ENCODE measurements around the gene FGD3.

The FGD3 gene

DNA sequence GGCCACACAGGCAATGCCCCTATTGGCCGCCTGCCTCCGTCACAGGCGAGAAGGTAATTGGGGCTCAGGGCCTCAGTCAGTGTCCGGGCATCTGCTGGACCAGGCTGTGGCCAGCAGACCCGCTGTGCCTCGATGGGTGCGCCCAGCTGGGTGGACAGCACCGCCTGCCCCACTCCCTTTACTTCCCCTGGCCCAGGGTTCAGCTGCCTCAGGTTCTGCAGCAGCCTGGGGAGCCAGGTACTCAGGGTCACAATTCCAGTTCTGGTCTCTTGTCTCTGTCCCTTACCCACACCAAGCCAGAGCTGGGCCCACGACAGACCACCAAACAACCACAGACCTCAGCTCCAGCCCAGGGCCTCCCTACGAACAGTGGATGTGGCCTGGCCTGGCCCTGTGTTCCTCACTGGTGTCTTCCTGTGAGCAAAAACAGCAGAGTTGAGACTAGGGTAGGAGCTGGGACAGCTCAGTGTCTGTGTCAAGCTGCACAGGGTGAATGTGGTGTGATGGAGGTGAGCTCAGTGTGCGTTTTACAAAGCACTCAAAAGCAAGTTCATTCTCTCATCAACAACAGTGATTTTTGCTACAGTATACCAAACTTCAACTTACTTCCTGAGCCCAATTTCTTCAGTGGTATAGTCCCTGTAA, 77.8 kb downstream of the FGD3 start:
- H3K4me1 ChIP-seq, result no peaks in the 10 kb centered on the region
- DNase-seq, result no peak
- intact Hi-C loops (cut with DNase I; ENCODE audit: low total_unique reads), result no loop called here
- H3K36me3 ChIP-seq, result no peaks in the 10 kb centered on the region
- no peaks in the 10 kb centered on the region for H3K27me3 ChIP-seq
- TF ChIP-seq, protein P1, sequence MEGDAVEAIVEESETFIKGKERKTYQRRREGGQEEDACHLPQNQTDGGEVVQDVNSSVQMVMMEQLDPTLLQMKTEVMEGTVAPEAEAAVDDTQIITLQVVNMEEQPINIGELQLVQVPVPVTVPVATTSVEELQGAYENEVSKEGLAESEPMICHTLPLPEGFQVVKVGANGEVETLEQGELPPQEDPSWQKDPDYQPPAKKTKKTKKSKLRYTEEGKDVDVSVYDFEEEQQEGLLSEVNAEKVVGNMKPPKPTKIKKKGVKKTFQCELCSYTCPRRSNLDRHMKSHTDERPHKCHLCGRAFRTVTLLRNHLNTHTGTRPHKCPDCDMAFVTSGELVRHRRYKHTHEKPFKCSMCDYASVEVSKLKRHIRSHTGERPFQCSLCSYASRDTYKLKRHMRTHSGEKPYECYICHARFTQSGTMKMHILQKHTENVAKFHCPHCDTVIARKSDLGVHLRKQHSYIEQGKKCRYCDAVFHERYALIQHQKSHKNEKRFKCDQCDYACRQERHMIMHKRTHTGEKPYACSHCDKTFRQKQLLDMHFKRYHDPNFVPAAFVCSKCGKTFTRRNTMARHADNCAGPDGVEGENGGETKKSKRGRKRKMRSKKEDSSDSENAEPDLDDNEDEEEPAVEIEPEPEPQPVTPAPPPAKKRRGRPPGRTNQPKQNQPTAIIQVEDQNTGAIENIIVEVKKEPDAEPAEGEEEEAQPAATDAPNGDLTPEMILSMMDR (IDR thresholded peaks at IDR 0.05), result no peak
- H3K9me3 ChIP-seq, result no peaks in the 10 kb centered on the region
- no peak overlapping the region for H3K4me3 ChIP-seq
- no peak overlapping the region for H3K27ac ChIP-seq

DNA sequence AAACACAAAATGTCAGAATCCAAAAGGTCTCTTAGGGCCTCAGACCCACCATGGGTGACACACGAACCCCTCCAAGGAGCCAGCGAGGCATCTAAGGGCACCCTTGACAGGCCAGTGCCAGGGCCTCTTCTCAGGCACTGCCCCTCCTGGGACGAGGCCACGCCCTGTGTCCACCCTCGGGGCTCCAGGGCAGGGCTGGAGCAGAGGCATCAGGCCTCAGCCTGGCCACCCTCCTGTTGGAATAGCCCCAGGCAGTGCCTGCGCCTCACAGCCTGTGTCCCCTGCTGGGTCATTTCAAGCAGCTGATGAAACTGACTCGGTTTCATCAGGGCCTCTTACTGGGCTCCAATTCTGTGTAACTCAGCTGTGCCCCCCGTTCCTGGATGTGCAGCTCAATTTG, 78.4 kb downstream of the FGD3 start:
- H3K27ac ChIP-seq, result no peak overlapping the region
- H3K4me1 ChIP-seq, result no peaks in the 10 kb centered on the region
- intact Hi-C loops (cut with DNase I; ENCODE audit: low total_unique reads), result no loop called here
- H3K36me3 ChIP-seq, result no peaks in the 10 kb centered on the region
- H3K9me3 ChIP-seq, result no peaks in the 10 kb centered on the region
- no peak overlapping the region for H3K4me3 ChIP-seq
- no peaks in the 10 kb centered on the region for H3K27me3 ChIP-seq
- TF ChIP-seq, protein P1 (IDR thresholded peaks at IDR 0.05), result no peak
- DNase-seq, result no peak

DNA sequence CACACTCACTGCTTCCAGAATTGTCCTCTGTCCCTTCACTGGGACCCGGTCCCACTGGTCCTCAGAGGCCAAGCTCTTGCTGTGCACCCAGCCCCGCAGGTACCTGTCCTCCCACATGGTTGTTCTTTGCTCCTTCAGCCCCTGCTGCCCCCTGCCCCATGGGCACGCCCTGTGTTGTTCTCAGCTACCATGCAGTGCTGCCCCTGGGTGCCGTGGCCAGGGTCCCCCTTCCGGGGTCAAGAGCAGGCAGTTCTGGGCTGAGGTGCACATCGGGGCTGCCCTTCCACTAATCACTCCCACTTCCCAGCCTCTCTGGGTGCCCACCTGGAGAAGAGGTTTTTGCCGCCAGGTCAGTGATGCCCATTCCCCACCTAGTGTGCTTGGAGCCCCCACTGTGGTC, 79.3 kb downstream of the FGD3 start:
- Histone ChIP-seq H3K36me3 (no peaks in the 10 kb centered on the region), H3K9me3 (no peaks in the 10 kb centered on the region), H3K4me3 (no peak overlapping the region), H3K4me1 (no peaks in the 10 kb centered on the region), H3K27ac (no peak overlapping the region), H3K27me3 (no peaks in the 10 kb centered on the region)
- intact Hi-C loops (cut with DNase I; ENCODE audit: low total_unique reads), result no loop called here
- no peak for DNase-seq
- TF ChIP-seq, protein P1 (IDR thresholded peaks at IDR 0.05), result no peak

DNA sequence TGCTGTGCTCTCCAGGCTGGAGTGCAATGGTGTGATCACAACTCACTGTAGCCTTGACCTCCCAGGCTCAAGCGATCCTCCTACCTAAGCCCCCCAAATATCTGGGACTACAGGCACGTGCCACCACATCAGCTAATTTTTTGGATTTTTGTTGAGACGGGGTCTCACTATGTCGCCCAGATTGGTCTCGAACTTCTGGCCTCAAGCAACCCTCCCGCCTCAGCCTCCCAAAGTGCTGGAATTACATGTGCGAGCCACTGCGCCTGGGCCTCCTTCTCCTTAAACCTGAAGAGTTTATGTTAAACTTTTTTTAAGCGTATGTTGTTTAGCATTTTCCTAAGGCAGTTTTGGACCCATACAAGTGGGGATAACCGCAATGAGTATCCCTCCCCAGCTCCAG, 80.4 kb downstream of the FGD3 start:
- no peak for DNase-seq
- H3K27me3 ChIP-seq, result no peaks in the 10 kb centered on the region
- no peaks in the 10 kb centered on the region for H3K36me3 ChIP-seq
- H3K27ac ChIP-seq, result no peak overlapping the region
- no peak overlapping the region for H3K4me3 ChIP-seq
- H3K9me3 ChIP-seq, result no peaks in the 10 kb centered on the region
- TF ChIP-seq, protein P1 (IDR thresholded peaks at IDR 0.05), result no peak
- intact Hi-C loops (cut with DNase I; ENCODE audit: low total_unique reads), result no loop called here
- H3K4me1 ChIP-seq, result no peaks in the 10 kb centered on the region

DNA sequence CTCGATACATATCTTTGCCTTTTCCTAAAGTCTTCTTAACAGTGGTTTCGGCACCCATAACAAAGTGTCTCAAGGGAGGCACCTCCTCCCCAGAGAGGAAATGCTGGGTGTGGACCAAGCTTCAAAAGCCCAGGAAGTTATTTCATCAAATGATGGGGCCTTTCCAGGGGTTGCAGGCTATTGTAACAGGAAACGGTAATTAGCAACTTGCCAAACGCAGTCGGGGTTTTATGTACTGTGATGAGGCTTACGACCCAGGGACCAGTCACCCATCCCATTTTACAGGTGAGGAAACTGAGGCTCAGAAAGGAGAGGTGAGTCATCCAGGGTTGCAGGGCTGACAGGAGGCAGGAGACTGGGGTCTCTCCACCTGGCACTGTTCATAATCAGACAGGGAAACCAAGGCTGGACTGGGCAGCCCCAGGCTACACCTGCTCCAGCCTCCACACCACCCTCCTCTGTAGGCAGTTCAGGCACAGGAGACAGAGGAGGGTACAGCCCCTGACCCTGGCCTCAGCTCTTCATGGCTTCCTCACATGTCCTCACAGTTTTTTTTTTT, 81.2 kb downstream of the FGD3 start:
- Histone ChIP-seq H3K4me3 (no peak overlapping the region), H3K27me3 (no peaks in the 10 kb centered on the region), H3K9me3 (no peaks in the 10 kb centered on the region), H3K27ac (no peak overlapping the region), H3K36me3 (no peaks in the 10 kb centered on the region), H3K4me1 (no peaks in the 10 kb centered on the region)
- intact Hi-C loops (cut with DNase I; ENCODE audit: low total_unique reads), result no loop called here
- DNase-seq, result no peak
- TF ChIP-seq, protein P1 (IDR thresholded peaks at IDR 0.05), result no peak
